CD4-positive, alpha-beta T cell treated with Interleukin-10 for 1 hour (primary cell): Measurements from ENCODE around the gene NDUFV1.

Experiments used
- DNase-seq: peaks from one replicate; pipeline ENCODE4 v3.0.0-alpha.2; 2020

The NDUFV1 gene

DNA sequence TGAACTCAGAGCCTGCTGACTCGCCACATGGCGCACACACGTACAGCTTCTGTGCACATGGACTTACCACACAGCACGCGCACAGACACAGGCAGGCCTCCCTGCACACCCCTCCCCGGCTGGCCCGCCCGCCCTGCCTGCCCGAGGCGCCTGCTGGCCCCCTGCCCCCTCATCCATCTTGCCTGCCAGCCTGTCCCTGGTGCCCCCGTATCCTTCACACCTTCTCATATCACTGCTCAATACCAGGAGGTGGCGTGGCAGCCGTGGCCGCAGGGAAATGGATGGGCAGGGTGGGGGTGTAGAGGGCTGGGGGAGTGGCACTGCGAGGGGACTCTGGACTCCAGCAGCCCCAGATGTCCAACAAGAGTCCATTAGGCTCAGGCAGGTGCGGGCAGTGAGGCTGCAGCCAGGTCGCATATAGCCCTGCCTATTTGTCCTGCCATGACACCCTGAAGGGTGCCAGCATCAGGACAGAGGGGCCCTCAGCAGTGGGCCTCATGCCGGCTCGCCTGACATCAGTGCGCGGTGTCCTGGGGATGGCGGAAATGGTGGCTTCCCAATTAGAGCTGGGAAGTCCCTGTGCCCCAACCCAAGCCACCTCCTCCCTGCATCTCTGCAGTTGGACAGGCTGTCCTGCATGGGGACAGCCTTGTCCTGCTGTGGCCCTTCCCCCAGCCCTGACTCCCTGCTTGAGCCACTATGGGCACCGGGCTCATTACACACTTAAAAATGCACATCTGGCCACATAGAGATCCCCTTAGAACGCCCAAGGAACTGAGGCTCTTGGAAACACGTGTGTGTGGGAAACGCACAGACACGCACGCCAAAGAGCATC is 34.8 kb downstream of the NDUFV1 start:
- no peak for DNase-seq

DNA sequence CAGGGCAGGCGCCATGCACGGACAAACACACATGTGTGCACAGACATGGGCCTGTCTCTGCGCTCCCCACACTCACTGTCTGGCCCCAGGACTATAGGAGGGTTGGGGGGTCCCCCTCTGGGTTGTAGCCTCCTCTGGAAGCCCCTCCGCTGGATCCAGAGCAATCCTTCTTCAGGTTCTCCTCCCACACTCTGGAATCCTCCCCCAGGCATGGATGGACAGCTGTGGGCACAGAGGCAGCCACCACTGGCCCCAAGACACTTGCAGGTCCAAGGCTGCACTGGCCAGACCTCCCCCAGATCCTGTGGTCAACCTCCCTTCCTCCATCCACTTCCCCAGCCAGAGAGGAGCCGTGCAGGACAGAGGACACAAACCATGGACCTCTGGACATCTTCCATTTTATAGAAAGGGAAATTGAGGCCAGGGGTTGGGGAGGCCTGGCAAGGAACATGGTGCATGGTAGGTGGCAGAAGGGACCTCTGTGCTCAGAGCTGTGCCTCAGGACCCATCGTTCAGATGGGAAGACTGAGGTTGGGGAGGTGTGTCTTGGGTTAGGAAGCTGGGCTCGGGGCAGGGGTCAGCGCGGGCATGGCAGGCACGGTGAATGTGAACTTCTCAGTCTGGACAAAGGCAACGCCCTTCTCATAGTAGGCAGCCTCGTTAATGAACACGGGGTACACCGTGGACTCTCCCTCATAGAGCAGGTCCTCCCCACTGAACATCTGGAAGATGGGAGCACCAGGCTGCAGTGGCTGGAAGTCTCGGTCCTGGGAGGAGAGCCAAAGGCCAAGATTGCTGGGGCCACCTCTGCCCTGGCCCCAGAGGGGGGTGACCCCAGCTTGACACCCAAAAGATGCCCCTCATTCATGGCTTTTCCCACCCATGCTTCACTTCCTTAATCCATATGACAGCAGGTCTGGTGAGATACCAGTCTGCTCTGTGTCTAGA is 35.7 kb downstream of the NDUFV1 start:
- no peak for DNase-seq

DNA sequence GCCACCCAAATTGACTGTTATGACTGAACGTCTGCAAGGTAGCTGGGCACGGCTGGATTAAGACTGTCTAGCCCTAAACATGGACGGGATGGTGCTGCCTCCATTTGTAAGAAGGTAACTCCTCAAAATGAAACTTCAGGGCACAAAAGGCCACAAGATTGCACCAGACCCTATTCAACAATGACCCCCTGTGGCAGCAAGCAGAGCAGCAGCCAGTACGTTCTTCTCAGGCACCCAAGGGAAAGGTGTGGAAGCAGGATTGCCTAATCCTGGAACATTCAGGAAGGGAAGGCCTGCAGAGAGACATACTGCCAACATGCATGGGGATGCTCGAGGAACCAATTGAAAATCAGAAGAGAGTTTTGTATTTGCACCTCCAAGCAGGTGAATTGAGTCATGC is 37.3 kb downstream of the NDUFV1 start:
- no peak for DNase-seq

DNA sequence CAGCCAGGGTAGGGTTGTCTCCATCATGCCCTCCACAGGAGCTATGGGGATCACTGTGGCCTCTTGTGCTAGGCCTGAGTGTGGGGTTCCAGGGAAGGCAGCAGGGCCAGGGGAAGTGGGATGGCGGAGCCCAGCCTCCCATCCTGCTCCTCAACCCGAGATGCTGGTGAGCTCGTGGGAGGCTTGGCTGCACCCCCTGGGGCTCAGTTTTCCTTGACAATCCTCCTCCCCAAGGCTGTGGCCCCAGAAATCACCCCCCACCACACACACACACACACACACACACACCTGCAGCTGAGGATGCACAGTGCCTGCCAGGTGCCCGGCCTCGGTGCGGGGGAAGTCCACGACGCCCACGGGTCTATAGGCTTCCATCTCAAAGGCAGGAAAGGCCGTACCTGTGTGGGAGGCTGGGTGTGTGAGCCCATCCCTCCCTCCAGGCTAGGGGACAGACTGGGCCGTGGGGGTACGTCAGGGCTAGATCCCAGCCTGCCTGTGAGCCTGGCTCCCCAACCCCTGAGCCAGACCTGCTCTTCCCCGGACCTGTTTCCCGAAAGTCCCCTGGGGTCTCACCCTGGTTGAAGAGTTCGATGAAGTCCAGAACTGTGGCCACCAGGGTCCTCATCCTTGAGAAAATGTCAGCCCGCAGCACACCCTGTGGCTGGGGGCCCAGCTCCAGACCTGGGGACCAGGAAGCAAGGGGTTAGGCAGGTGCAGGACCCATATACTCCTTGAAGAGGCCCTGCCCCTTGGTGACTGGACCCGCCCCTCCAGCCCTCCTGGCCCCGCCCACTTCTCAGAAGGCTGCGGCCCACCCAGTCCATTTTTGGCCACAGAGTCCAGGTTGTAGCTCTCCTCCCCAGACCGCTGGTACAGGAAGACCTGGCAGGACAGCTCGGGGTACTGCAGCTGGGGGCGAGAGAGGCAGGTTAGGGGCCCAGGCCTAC is 38.0 kb downstream of the NDUFV1 start:
- DNase-seq = no peak

DNA sequence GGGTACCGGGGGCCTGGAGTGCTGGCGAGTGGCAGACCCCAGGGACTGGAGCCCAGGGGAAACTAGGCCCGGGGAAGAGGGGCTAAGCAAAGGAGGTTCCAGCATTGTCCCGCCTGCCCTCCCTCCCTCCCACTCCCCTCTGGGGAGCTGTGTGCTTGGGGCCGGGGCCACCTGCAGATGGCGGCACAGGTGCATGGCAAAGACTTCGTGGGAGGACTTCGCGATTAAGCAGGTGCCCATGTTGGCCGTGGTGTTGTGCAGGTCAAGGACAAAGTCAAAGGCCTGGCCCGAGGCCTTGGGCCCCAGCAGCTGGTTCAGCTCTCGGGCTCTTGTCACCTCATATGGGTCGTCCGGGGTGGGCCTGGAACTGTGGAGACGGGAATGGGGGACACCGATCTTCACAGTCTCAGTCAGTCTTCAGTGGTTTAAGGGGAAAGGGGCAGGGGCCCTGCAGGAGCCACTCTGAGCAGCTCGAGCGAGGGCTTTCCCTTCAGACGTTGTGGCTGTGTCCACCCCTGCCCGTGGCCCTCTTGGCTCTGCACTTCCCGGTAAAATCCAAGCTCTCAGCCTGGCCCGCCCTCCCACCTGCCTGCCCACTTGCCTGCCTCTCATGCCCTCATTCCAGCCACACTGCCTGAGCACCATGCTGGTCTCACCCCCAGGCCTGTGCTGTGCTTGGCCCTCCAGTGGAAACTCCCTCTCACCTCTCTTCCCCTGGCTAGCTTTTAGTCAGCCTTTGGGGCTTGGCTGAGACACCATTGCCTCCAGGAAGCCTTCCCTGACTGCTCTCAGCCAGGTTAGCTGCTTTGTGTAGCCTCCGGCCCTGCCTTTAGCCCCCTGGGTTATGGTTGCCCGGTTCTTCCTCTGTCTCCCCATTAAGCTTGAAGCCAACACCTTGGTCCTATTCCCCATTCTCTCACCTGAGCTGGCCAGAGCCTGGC is 39.1 kb downstream of the NDUFV1 start:
- DNase-seq = no peak

GRCh38 chr11:67646535-67647336 is 40.0 kb downstream of the NDUFV1 start:
- DNase-seq = peak; percentile 53

DNA sequence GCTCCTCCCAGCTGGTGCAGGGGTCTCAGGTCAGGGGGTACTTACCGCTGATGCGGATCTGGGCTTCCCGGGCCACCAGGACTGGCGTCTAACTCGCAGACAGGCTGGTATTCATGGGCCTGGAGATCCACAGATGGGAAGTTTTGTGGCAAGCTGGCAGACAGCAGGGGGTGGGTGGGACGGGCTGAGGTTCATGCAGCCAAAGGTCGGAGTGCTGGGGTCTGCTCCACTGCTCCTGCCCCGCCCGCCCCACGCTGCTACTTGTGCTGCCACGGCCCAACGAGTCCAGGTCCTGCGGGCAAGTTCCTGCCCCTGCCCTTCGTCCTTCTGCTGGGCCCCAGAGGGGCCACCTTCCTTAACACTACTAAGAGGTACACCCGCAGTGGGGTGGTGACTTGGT is 40.7 kb downstream of the NDUFV1 start:
- no peak for DNase-seq

DNA sequence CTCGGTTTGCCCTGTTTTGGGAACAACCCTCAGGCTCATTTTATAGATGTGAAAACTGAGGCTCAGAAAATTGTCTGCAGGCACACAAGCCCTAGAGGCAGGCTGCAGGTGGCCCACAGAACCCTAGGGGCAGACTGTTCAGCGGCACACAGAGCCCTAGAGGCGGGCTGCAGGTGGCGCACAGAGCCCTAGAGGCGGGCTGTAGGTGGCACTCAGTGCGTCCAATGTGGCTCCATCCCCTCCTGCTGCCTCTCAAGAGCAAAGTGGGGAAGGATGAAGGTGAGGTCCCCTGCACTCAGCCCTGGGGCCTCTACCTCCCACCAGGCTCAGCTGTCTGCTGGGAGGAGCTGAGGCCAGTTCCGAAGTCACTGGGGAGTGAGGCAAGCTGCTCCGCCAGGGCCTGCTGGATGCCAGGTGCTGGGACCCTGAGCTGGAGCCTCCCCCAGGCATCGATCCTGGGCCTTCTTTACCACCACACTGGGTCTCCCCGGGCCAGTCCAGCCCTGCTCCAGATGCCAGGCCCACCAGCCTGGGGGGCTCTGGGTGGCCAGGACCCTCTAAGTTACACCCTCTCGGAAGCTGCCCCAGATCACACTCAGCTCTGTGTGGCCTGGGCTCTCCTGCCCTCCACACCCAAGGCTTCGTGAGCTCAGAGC is 41.5 kb downstream of the NDUFV1 start:
- peak; percentile 60 for DNase-seq

DNA sequence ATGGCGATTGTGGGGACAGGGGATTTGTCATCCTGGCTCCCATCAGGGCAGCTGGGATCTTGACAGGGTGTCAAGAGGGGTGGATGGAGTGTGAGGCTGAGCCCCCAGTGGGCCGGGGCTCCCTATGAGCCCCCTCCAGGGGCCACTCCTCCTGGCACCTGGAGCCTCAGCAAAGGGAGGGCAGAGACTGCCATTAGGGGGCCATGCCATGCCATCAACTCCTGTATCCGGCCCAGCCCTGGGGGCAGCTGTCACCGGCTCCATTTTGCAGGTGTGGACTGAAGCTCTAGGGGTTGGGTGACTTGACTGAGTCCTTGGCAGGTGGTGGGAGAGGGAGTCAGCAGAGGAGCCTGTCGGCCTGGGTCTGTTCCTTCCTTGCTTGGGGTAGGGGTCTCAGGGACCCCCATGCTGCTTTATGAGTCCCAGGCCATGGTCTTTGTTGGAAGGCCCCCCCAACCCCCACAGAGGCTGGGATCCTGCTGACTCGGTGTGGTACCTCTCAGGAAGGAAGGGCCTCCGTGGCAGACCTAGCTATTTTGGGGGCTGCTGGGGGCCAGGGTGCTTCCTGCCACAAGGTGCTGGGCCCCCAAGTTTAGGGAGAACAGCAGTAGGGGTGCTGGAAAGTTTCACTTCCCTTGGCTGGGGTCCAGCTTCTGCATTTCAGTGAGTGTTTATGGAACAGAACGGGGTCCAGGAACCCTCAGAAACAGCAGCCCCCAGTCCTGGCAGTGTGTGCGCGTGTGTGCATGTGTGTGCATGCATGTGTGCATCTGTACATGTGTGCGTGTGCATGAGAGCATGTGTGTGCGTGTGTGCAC is 42.3 kb downstream of the NDUFV1 start:
- no peak for DNase-seq

DNA sequence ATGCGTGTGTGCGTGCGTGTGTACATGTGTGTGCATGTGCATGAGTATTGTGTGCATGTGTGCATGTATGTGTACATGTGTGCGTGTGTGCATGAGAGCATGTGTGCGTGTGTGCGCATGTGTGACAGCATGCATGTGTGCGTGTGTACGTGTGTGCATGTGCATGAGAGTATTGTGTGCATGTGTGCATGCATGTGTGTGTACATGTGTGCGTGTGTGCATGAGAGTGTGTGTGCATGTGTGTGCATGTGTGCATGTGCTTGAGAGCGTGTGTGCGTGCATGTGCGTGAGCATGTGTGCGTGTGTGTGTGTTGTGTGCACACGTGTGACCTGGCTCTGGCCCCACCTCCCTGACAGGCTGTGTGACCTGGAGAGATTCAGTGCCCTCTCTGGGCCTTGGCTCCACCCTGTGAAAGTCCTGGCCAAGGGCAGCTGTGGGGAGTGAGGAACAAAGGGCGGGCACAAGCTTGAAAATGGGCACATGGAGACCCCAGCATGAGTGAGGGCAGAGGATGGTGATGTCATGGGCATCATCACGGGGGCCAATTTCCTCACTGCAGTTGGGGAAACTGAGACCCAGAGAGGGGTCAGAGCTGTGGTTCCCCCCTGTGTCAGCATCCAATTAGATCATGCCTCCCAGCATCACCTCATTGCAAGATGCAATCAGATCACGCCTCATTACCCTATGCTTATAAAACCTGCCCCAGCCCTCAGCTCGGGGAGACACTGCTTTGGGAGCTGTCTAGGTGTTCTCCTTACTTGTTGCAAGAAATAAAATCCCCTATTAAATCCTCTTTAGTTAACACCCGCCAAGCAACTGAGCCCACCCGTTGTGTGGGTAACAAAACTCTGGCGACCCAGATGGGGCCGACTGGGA is 43.1 kb downstream of the NDUFV1 start:
- no peak for DNase-seq

DNA sequence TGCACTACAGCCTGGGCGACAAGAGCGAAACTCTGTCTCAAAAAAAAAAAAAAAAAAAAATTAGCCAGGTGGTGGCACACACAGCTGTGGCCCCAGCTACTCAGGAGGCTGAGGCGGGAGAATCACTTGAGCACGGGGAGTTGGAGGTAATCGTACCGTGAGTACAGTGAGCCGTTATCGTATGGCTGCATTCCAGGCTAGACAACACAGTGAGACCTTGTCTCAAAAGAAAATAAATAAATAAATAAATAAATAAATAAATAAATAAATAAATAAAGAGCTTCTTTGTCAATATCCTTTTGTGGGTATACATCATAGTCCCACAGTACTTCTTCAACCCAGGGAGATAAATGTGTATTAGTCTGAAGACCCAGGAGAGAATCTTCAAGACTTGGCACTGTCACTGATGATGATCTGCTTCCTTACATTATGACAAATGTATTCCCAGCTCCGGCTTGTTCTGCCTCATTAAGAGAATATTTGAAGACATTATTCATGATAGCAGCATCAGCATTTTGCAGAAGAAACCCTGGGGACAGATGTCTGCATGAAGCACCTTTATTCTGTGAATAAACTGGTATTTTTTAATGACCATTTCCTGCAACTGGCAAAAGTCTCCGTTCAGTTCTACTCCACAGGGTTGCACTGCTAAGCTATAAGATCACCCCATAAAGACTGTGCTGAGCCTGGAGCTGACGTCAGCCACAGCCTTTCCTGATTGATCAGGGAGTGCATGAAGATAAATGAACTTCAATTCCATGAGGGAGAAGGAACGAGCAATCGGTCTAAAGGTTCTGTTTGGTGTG is 45.4 kb downstream of the NDUFV1 start:
- no peak for DNase-seq

DNA sequence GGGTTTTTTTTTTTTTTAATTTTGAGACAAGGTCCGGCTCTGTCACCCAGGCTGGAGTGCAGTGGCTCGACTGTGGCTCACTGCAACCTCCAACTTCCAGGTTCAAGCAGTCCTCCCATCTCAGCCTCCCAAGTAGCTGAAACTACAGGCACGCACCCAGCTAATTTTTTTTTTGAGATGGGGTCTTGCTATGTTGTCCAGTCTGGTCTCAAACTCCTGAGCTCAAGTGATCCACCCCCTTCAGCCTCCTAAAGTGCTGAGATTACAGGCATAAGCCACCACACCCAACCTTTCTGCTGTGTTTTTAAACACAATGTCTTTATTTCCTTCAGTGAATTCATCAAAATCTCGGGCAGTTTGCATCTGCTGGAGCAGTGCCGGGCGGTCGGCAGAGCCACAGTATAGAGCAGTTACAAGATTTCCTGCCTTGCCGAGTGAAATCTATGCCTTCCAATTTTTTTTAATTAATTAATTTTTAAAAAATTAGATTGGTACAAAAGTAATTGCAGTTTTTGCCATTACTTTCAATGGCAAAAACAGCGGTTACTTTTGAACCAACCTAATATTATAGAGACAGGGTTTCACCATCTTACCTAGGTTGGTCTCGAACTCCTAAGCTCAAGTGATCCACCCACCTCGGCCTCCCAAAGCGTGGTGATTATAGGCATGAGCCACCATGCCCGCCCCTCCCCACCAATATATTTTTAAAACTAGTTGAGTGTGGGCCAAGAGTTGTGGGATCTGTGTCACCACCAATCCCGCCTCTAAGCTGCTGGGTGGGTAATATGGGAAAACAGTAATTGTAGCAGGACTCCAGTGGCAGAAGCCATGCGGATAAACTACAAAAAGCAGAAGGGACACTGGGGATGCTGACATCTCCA is 46.5 kb downstream of the NDUFV1 start:
- no peak for DNase-seq

GRCh38 chr11:67654225-67654624 is 47.5 kb downstream of the NDUFV1 start:
- DNase-seq = no peak

GRCh38 chr11:67656278-67656922 is 49.7 kb downstream of the NDUFV1 start:
- DNase-seq = no peak

- DNase-seq = no peak
Measured at GRCh38 chr11:67657300-67657699, 50.6 kb downstream of the NDUFV1 start.
